Neural progenitor cell (in vitro differentiated cells): ENCODE results near the gene CSRP3. TPM values are rescaled to one million over a fixed set of nuclear protein-coding genes. Genes with fewer than 3 reads are reported as not detected.

Experiments
- DNase-seq: peaks from one replicate; pipeline ENCODE4 v3.0.0-alpha.2; 2016; ENCODE audit warnings: low spot score
- H2AFZ ChIP-seq: fragments of 200-600 bp; sonication (generic); replicated peaks from 2 replicates; pipeline ENCODE4 v1.6.1; 2016; ENCODE audit warnings: antibody characterized with exemption
- H3F3A ChIP-seq: fragments of 200-600 bp; sonication (generic); 2 replicates; pipeline ENCODE4 v1.6.1; 2016; ENCODE audit warnings: antibody characterized with exemption, low read depth
- H3K27ac ChIP-seq: fragments of 200-600 bp; sonication (generic); 2 replicates; pipeline ENCODE4 v1.5.1; 2016; ENCODE audit warnings: mild to moderate bottlenecking
- H3K27me3 ChIP-seq: fragments of 200-600 bp; sonication (generic); 2 replicates; pipeline ENCODE4 v1.6.1; 2016; ENCODE audit warnings: mild to moderate bottlenecking, moderate library complexity
- H3K36me3 ChIP-seq: fragments of 200-600 bp; sonication (generic); 2 replicates; pipeline ENCODE4 v1.5.1; 2016
- H3K4me1 ChIP-seq: fragments of 200-600 bp; sonication (generic); 2 replicates; pipeline ENCODE4 v1.6.1; 2016; ENCODE audit warnings: mixed run types
- H3K4me2 ChIP-seq: fragments of 200-600 bp; sonication (generic); 2 replicates; pipeline ENCODE4 v1.6.1; 2016
- H3K4me3 ChIP-seq: fragments of 200-600 bp; sonication (generic); 2 replicates; pipeline ENCODE4 v1.5.1; 2016
- H3K79me2 ChIP-seq: fragments of 200-600 bp; sonication (generic); 2 replicates; pipeline ENCODE4 v1.6.1; 2016; ENCODE audit warnings: low read depth
- H3K9ac ChIP-seq: fragments of 200-600 bp; sonication (generic); 2 replicates; pipeline ENCODE4 v1.6.1; 2016
- H3K9me3 ChIP-seq: fragments of 200-600 bp; sonication (generic); 2 replicates; pipeline ENCODE4 v1.5.1; 2016; ENCODE audit warnings: low read depth
- H4K20me1 ChIP-seq: fragments of 200-600 bp; sonication (generic); 2 replicates; pipeline ENCODE4 v1.6.1; 2016; ENCODE audit warnings: low read depth
- H3K27ac Mint-ChIP-seq: 3 replicates; pipeline ENCODE4 v1.8.0; 2021; ENCODE audit warnings: mixed read lengths
- H3K27me3 Mint-ChIP-seq: 2 replicates; pipeline ENCODE4 v1.8.0; 2022; ENCODE audit warnings: low read depth, mild to moderate bottlenecking, inconsistent platforms, moderate library complexity, mixed read lengths; ENCODE audit not compliant: insufficient read depth
- H3K36me3 Mint-ChIP-seq: 3 replicates; pipeline ENCODE4 v1.8.0; 2021; ENCODE audit warnings: mixed read lengths
- H3K4me1 Mint-ChIP-seq: 3 replicates; pipeline ENCODE4 v1.8.0; 2021; ENCODE audit warnings: mixed read lengths
- H3K4me3 Mint-ChIP-seq: 3 replicates; pipeline ENCODE4 v1.8.0; 2021; ENCODE audit warnings: mild to moderate bottlenecking, moderate library complexity, mixed read lengths
- H3K9me3 Mint-ChIP-seq: 3 replicates; pipeline ENCODE4 v1.8.0; 2020; ENCODE audit warnings: mixed read lengths
- EZH2 ChIP-seq: fragments of 200-600 bp; sonication (generic); IDR thresholded peaks from 2 replicates; pipeline ENCODE4 v1.6.1; 2017; ENCODE audit warnings: antibody characterized with exemption, mild to moderate bottlenecking, moderate library complexity
- EZH2phosphoT487 ChIP-seq: fragments of 200-600 bp; sonication (generic); IDR thresholded peaks from 2 replicates; pipeline ENCODE4 v1.6.1; 2017; ENCODE audit warnings: antibody characterized with exemption
- total RNA-seq: library from RNA; depleted of rRNA; stranded (reverse); fragments of >200 nt; gene quantifications from 2 replicates; pipeline ENCODE4 v1.2.3, GENCODE V29; 2015; ENCODE audit warnings: low replicate concordance
- TF ChIP-seq, protein P1 (sequence below): fragments of 200-600 bp; sonication (generic); IDR thresholded peaks from 2 replicates; pipeline ENCODE4 v1.5.1; 2017; ENCODE audit warnings: antibody characterized with exemption, mild to moderate bottlenecking

CSRP3 gene
- total RNA-seq, 1 donor from 2014 or later = not detected

GRCh38 chr11:19185036-19185435 lies 16.7 kb downstream of the CSRP3 start:
- Histone ChIP-seq H3K27me3 (no peaks in the 10 kb centered on the region), H4K20me1 (no peaks in the 10 kb centered on the region), H3K4me1 (peaks cover 18% of the 10 kb centered on the region), H3K4me3 (no peak overlapping the region), H3K4me2 (no peak overlapping the region), H3K9ac (no peak overlapping the region), H3K9me3 (no peaks in the 10 kb centered on the region), H2AFZ (no peak overlapping the region), H3F3A (no peaks in the 10 kb centered on the region), H3K27ac (no peak overlapping the region), H3K79me2 (no peaks in the 10 kb centered on the region), H3K36me3 (no peaks in the 10 kb centered on the region)
- H3K27ac Mint-ChIP-seq = no peak overlapping the region
- no peak overlapping the region for H3K4me3 Mint-ChIP-seq
- no peak for DNase-seq
- TF ChIP-seq EZH2phosphoT487 = no peak
- no peak for TF ChIP-seq EZH2
- TF ChIP-seq, protein P1, sequence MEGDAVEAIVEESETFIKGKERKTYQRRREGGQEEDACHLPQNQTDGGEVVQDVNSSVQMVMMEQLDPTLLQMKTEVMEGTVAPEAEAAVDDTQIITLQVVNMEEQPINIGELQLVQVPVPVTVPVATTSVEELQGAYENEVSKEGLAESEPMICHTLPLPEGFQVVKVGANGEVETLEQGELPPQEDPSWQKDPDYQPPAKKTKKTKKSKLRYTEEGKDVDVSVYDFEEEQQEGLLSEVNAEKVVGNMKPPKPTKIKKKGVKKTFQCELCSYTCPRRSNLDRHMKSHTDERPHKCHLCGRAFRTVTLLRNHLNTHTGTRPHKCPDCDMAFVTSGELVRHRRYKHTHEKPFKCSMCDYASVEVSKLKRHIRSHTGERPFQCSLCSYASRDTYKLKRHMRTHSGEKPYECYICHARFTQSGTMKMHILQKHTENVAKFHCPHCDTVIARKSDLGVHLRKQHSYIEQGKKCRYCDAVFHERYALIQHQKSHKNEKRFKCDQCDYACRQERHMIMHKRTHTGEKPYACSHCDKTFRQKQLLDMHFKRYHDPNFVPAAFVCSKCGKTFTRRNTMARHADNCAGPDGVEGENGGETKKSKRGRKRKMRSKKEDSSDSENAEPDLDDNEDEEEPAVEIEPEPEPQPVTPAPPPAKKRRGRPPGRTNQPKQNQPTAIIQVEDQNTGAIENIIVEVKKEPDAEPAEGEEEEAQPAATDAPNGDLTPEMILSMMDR = no peak
- peaks cover under 1% of the 10 kb centered on the region for H3K36me3 Mint-ChIP-seq
- H3K9me3 Mint-ChIP-seq = peaks cover 5% of the 10 kb centered on the region
- peaks cover 18% of the 10 kb centered on the region for H3K27me3 Mint-ChIP-seq
- peaks cover 53% of the 10 kb centered on the region for H3K4me1 Mint-ChIP-seq

- Histone ChIP-seq H2AFZ (no peak overlapping the region), H3K27ac (no peak overlapping the region)
- peaks cover 18% of the 10 kb centered on the region for H3K27me3 Mint-ChIP-seq
Observed at GRCh38 chr11:19183646-19184045, 18.1 kb downstream of the CSRP3 start.

DNA sequence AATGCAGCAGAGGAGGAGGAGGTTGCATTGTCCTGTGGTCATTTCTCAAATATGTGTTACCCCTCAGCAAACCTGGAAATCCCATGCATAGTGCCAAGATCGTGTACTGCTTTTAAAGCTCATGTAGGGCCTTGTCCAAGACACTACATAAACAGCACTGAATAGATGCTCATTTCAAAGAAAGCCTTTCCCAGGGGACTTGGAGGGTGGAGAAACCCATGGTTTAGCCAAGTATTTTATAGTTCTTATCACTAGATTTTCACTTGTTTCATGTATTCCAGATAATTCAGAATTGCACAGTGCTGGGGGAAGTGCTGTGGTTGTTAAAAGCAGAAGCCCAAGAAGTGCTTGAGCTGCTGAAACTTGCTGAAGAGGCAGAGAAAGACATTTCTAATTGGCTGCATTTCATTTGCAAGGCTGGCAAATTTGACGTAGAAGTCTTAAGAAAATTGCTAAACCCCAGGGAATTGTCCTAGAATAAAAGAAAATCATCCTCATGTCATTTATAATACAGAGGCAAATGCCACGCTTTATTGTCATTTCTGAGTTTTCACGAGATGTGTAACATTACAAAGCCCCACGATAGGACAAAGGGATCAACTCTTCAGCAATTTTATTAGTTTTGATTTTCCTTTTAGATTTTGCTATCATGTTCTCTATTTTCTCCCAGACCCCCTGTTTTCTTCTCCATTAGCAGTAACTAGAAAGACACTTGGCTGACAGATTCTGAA lies 20.1 kb downstream of the CSRP3 start:
- H4K20me1 ChIP-seq = no peaks in the 10 kb centered on the region
- H3K4me2 ChIP-seq = no peak overlapping the region
- H3K4me3 Mint-ChIP-seq = no peak overlapping the region
- H3K27ac ChIP-seq = no peak overlapping the region
- TF ChIP-seq, protein P1 = no peak
- TF ChIP-seq EZH2phosphoT487 = no peak
- no peak for TF ChIP-seq EZH2
- H3K79me2 ChIP-seq = no peaks in the 10 kb centered on the region
- no peak overlapping the region for H3K9ac ChIP-seq
- H3K9me3 Mint-ChIP-seq = peaks cover 5% of the 10 kb centered on the region
- H3K27ac Mint-ChIP-seq = no peak overlapping the region
- H3K27me3 Mint-ChIP-seq = peaks cover 18% of the 10 kb centered on the region
- H2AFZ ChIP-seq = no peak overlapping the region
- H3K36me3 Mint-ChIP-seq = peaks cover 7% of the 10 kb centered on the region
- H3K4me3 ChIP-seq = no peak overlapping the region
- DNase-seq = no peak
- no peaks in the 10 kb centered on the region for H3F3A ChIP-seq
- no peaks in the 10 kb centered on the region for H3K27me3 ChIP-seq
- H3K4me1 ChIP-seq = no peaks in the 10 kb centered on the region
- no peaks in the 10 kb centered on the region for H3K36me3 ChIP-seq
- H3K4me1 Mint-ChIP-seq = peaks cover 29% of the 10 kb centered on the region
- H3K9me3 ChIP-seq = no peaks in the 10 kb centered on the region

More at GRCh38 chr11:19183646-19184045, 18.1 kb downstream of the CSRP3 start:
- H3K4me1 ChIP-seq = peaks cover 16% of the 10 kb centered on the region
- peaks cover 5% of the 10 kb centered on the region for H3K9me3 Mint-ChIP-seq
- H3K36me3 Mint-ChIP-seq = peaks cover 2% of the 10 kb centered on the region
- H3K4me3 ChIP-seq = no peak overlapping the region
- no peak overlapping the region for H3K4me3 Mint-ChIP-seq
- H3K36me3 ChIP-seq = no peaks in the 10 kb centered on the region
- H3K27me3 ChIP-seq = no peaks in the 10 kb centered on the region
- H4K20me1 ChIP-seq = no peaks in the 10 kb centered on the region
- H3K27ac Mint-ChIP-seq = no peak overlapping the region
- no peak overlapping the region for H3K9ac ChIP-seq
- no peaks in the 10 kb centered on the region for H3K79me2 ChIP-seq
- no peaks in the 10 kb centered on the region for H3K9me3 ChIP-seq
- H3F3A ChIP-seq = no peaks in the 10 kb centered on the region
- H3K4me1 Mint-ChIP-seq = peaks cover 48% of the 10 kb centered on the region
- no peak overlapping the region for H3K4me2 ChIP-seq
- no peak for DNase-seq
- TF ChIP-seq EZH2phosphoT487 = no peak
- TF ChIP-seq, protein P1 = no peak
- no peak for TF ChIP-seq EZH2
